GM18873 (cell line): ENCODE results near the gene FURIN.
"Not testable (repeated sequence)": the region's sequence is repeated elsewhere in the genome, so short reads cannot be mapped to it uniquely, and the experiment has no call there.

ENCODE experiments used
- ATAC-seq: cut with Tn5 transposase; IDR thresholded peaks from one replicate; pipeline ENCODE4 v1.9.1; 2021; ENCODE audit warnings: mild to moderate bottlenecking, moderate library complexity, moderate number of reproducible peaks; ENCODE audit not compliant: unreplicated experiment, low FRiP score

Gene FURIN

DNA sequence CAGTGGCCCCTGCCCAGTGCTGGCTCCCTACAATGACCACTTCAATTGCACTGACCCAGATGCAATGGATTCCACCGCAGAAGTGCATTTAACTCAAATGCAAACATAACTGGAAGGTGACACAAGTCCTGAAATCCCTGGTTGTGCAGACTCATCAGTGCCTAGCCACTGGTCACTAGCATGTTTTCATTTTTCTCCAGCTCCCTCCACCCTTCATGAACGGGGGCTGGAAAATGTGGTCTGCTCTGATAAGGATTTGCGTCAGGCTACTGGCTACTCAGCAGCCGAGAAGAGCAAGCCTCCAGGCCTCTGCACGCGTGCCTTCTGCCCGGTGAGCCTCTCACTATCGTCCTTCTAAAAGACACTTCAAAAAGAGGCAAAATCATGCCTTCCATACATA lies 27.4 kb upstream of the FURIN start:
- no peak for ATAC-seq

DNA sequence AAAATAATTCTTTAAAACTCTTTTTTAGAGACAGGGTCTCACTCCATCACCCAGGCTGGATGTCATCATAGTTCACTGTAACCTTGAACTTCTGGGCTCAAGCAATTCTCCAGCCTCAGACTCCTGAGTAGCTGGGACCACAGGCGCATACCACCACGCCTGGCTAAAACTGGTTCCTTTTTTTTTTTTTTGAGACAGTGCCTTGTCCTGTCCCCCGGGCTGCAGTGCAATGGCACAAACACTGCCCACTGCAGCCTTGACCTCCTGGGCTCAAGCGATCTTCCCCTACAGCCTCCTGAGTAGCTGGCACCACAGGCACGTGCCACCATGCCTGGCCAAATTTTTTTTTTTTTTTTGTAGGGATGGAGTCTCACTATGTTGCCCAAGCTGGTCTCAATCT lies 23.7 kb upstream of the FURIN start:
- ATAC-seq: no peak

- peak; percentile 74 for ATAC-seq
These were observed 23.0 kb upstream of the FURIN start for GRCh38 chr15:90845201-90845949.

GRCh38 chr15:90849424-90849823 lies 19.0 kb upstream of the FURIN start:
- not testable (repeated sequence) for ATAC-seq

DNA sequence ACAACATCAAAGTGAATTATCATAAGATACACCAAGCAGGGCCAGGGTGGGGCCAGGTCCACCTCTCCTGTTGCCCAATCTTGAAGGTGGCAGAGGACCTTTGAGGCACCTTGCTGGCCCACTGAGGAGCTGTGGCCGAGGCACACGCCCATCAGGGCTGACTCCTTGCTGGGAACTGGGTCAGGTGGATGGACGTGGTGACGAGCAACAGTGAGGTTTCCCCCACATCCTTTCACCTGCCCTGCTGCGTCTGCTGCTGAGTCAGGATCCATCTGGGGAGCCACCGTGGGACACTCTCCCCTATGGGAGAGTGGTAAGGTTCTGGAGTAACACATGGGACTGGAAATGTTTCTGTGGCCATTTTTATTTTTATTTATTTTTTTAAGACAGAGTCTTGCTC lies 17.3 kb upstream of the FURIN start:
- no peak for ATAC-seq

DNA sequence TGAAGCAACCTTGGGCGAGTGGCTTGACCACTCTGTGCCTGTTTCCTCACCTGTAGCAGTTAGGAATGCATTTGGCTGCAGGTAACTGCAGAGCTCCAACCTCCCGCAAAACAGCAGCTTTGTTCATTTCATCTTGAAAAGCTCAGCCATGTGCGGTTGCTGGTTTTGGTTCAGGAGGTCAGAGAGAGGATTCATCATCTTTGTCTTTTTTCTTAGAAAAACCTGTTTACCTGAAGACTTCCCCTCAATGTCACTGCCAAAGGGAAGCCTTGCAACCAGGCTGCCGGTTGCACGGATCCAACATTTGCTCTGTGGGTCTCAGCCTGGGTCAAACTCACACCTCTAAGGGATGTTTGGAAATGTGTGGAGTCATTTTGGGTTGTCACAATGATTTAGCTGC lies 16.4 kb upstream of the FURIN start:
- no peak for ATAC-seq

GRCh38 chr15:90855139-90855538 lies 13.2 kb upstream of the FURIN start:
- no peak for ATAC-seq

DNA sequence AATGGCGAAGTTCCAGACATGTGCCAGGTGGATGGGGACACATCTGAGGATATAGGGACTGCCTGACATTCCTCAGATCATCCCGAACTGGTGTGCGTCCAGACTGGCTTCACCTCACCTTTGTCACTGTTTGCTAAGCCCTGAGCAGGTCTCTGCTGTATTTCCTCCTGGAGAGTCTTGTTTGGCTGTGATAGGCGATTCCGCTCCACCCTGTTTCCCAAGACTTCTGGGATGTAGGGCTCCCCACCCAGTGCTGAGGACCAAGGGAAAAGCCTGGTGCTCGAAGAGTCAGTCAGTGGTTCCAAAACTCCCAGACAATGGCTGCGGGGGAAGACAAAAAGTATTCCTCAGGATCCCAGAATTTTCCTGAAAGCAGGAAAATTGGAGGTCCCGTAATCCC lies 11.1 kb upstream of the FURIN start:
- ATAC-seq: no peak

DNA sequence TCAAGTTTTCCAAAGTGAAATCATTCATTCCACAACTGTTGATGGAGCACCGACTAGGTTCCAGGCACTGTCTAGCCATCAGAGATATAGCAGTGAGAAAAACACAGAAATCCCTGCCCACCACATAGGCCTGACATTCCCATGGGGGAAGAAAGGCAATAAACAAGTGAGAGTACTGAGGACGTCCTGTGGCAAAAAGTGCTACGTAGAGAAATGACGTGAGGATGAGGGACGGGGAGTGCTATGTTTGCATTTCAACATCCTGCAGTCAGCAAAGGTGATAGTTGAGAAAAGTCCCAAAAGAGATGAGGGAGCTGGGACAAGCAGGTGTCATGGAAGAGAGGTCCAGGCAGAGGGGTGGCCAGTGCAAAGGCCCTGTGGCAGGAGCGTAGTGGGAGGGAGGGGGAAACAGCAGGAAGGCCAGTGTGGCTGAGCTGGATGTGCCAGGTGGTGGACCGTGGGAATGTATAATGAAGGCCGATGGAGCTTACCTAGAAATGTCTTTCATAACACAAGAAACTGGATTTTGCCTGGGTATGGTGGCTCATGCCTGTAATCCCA lies 10.4 kb upstream of the FURIN start:
- ATAC-seq: no peak

GRCh38 chr15:90859234-90860131 lies 8.9 kb upstream of the FURIN start:
- no peak for ATAC-seq

DNA sequence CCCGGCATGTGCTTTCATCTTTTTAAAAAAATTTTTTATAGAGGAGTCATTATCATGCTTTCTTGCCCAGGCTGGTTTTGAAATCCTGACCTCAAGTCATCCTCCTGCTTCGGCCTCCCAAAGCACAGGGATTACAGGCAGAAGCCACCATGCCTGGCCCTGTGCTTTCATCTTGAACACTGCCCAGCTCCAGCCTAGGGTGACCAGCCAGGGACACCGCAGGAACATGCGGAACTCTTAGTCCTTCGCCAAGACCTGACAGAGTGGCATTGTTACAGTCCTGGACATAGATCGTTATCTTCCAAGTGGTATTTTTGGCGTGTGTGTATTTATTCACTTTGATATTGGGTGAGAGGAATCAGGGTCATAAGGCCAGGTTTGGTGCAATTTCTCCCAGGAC lies 7.9 kb upstream of the FURIN start:
- ATAC-seq: no peak

GRCh38 chr15:90860942-90861675 lies 7.3 kb upstream of the FURIN start:
- no peak for ATAC-seq

DNA sequence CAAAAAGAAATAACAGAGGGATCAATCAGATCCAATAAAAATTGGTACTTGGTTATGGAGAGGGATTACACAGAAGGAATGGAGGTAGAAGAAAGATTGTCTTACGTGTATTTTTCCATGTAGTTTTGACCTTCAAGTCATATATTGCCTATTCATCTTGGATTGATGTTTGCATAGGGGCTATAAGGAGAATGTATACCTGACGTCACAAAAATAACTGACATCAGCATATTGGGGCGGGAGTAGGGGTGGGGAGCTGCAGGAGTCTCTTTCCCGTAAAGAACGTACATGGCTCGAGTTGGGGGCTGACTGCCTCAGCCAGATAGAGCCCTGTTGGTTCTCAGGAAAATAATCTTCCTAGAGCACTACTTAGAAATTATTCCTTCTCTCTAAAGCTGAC lies 5.9 kb upstream of the FURIN start:
- no peak for ATAC-seq

- ATAC-seq: no peak
These were observed 5.2 kb upstream of the FURIN start for GRCh38 chr15:90862964-90863778.

DNA sequence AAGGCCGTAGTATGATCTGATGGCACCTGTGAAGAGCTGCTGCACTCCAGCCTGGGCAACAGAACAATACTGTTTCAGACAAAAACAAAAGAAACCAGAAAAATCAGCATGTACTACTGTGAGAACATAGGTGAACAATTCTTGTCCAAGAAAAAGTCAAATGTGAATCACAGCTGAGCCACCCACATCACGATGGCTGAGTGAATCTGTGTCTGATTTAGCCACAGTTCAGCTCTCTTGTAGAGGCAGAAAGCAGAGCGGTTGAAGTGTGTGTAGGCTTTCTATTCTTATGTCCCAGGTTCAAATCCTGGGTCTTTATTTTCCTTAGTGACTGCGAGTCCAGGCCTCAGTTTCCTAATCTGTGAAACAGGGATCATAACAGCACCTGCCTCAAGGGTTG lies 4.4 kb upstream of the FURIN start:
- ATAC-seq: no peak

GRCh38 chr15:90864507-90864906 lies 3.9 kb upstream of the FURIN start:
- ATAC-seq: no peak

GRCh38 chr15:90865702-90866101 lies 2.7 kb upstream of the FURIN start:
- ATAC-seq: no peak

DNA sequence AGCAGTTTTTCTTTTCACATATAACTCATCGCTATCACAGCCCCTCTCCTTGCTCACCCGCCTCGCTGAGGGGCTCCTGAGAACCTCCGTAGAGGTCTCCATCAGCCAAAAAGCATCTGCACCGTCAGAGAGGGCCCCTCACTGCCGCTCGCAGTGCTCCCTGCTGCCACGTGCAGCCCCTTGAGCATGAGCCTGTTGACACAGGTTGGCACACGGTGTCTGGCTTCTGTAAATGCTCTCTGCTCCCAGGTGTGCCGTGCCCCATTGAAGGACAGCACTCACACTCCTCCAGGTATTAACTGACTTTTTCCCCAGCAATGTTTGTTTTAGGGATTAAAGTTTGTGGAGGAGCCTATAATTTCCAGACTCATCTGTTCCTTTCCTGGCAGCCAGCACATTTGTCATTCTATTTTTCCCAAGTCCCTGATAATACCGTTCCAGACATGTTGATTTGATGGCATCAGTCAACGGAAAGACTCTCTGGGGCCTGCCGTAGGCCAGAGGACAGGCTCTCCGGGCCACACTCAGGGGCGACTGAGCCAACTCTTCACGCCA lies 2.1 kb upstream of the FURIN start:
- no peak for ATAC-seq

DNA sequence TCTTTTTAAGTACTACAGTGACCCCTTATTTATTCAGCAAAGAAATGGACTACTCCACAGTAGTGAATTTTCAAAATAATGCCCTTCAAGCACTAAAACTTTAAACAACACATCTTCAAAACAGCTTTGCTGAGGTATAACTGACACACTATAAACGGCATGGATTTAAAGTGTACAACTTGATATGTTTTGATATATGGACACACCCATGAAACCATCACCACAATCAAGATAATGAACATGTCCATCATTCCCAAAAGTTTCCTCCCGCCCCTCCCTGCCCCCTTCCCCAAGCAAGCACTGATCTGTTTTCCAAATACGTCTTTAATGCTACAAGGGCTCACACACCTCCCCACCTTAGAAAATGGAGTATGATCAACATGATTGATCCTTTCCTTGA lies 1.6 kb upstream of the FURIN start:
- no peak for ATAC-seq

DNA sequence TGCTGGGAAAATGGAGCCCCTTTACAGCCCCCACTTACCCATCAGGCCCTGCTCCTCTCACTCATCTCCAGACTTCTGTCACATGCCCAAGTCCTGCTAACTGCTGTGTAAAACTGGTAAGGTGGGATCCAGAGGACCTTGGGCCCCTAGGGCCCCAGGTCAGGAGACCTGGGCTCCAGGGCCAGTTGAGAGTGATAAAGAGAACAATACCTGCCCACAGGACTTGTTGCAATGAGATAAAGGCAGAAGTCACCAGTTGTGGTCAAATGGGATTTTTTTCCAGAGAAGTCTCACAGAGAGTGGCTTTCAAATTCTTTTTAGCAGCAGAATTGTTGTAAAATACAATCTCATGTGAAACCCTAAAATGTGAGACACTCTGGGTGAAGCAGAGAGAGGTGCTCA lies 753 bp downstream of the FURIN start:
- ATAC-seq: no peak
